ENCODE data around the gene NTSR1. TPM values are rescaled to one million over a fixed set of nuclear protein-coding genes. Genes with fewer than 3 reads are reported as not detected.

Gene NTSR1
- total RNA-seq, 3 donors from 2014 or later (not counting 1 experiment from before 2014, with no cell fraction given), result 0.11 to 0.45 TPM; not detected in 1

GRCh38 chr20:62726716-62727583, 18.3 kb downstream of the NTSR1 start:
- peaks cover 16% of the 10 kb centered on the region for H3K4me1 ChIP-seq (ENCODE audit: control insufficient read depth, insufficient read depth, low read length)
- TF ChIP-seq CTCF (IDR thresholded peaks at IDR 0.05), result no peak
- no peak overlapping the region for H3K4me3 ChIP-seq (ENCODE audit: low read length)
- WGBS (ENCODE audit: insufficient coverage), result 93% methylated on average over 31 of the region's 31 CpGs
- Mint-ChIP-seq H3K4me3 (no peak overlapping the region), H3K27me3 (ENCODE audit: low read depth in 2 of 2) (peaks cover 0 to 4% of the 10 kb centered on the region in 2 donors), H3K4me1 (peaks cover 5 to 11% of the 10 kb centered on the region in 2 donors), H3K27ac (no peak overlapping the region), H3K9me3 (no peaks in the 10 kb centered on the region), H3K36me3 (peaks cover 1% of the 10 kb centered on the region)
- no peaks in the 10 kb centered on the region for H3K36me3 ChIP-seq (ENCODE audit: control insufficient read depth, insufficient read depth, low read length)
- intact Hi-C loops (cut with micrococcal nuclease), result no loop called here
- DNase-seq, result no peak
- no peaks in the 10 kb centered on the region for H3K27me3 ChIP-seq (ENCODE audit: control insufficient read depth, insufficient read depth, low read length)
- ATAC-seq, result no peak
- H3K27ac ChIP-seq (ENCODE audit: low read length), result no peak overlapping the region
- no peaks in the 10 kb centered on the region for H3K9me3 ChIP-seq (ENCODE audit: control insufficient read depth, insufficient read depth, low read length)

GRCh38 chr20:62727584-62728027, 19.0 kb downstream of the NTSR1 start:
- no peak for TF ChIP-seq CTCF (IDR thresholded peaks at IDR 0.05)
- H3K9me3 Mint-ChIP-seq, result no peaks in the 10 kb centered on the region
- H3K4me1 ChIP-seq (ENCODE audit: control insufficient read depth, insufficient read depth, low read length), result peaks cover 16% of the 10 kb centered on the region
- no peak overlapping the region for H3K27ac Mint-ChIP-seq
- ATAC-seq (no peak), DNase-seq (no peak)
- H3K9me3 ChIP-seq (ENCODE audit: control insufficient read depth, insufficient read depth, low read length), result no peaks in the 10 kb centered on the region
- no peak overlapping the region for H3K27ac ChIP-seq (ENCODE audit: low read length)
- 81% methylated on average over 15 of the region's 15 CpGs for WGBS (ENCODE audit: insufficient coverage)
- H3K27me3 ChIP-seq (ENCODE audit: control insufficient read depth, insufficient read depth, low read length), result no peaks in the 10 kb centered on the region
- H3K4me1 Mint-ChIP-seq, result peaks cover 5 to 11% of the 10 kb centered on the region in 2 donors
- no peaks in the 10 kb centered on the region for H3K27me3 Mint-ChIP-seq (ENCODE audit: low read depth in 2 of 2)
- intact Hi-C loops (cut with micrococcal nuclease), result no loop called here
- no peak overlapping the region for H3K4me3 Mint-ChIP-seq
- H3K36me3 Mint-ChIP-seq, result no peaks in the 10 kb centered on the region
- H3K4me3 ChIP-seq (ENCODE audit: low read length), result no peak overlapping the region
- no peaks in the 10 kb centered on the region for H3K36me3 ChIP-seq (ENCODE audit: control insufficient read depth, insufficient read depth, low read length)

DNA sequence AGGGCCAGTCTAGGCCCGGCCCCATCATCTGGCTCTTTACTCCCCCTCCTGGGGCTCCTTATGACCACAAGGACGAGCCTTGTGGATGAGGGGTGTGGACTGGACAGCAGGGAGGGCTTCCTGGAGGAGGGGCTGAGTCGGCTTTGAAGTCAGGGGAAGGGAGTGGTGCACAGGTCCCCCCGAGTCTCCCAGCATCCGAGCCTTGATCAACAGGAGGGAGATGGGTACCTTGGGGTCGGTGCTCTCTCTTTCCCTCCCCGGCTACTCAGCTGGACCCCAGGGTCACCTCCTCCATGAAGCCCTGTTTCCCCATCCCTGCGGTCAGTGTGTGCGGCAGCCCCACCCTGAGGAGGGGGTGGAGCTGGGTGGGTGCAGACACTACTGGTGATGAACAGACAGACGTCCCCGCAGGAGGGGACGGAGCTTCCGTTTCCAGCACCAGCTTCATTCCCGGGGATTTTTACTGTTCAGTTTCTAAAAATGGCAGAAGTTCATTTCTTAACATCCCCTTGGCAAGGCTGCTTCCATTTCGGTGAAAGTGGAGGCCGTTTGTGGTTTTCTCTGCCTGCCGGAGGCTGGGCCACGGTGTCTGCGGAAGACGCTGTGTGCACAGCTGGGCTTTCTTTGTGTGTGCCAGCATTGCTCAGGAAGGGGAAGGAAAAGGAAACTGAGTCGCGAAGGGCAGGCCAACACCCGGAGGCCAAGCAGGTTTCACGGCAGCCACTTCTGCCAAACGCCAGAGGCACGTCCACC, 19.6 kb downstream of the NTSR1 start:
- Histone ChIP-seq H3K4me3 (ENCODE audit: low read length) (no peak overlapping the region), H3K9me3 (ENCODE audit: control insufficient read depth, insufficient read depth, low read length) (no peaks in the 10 kb centered on the region), H3K27me3 (ENCODE audit: control insufficient read depth, insufficient read depth, low read length) (no peaks in the 10 kb centered on the region), H3K4me1 (ENCODE audit: control insufficient read depth, insufficient read depth, low read length) (peaks cover 16% of the 10 kb centered on the region), H3K36me3 (ENCODE audit: control insufficient read depth, insufficient read depth, low read length) (no peaks in the 10 kb centered on the region), H3K27ac (ENCODE audit: low read length) (no peak overlapping the region)
- peak overlapping the region in 1 of 2 donors; percentile 35 for H3K27ac Mint-ChIP-seq
- ATAC-seq, result peak in 2 of 3 donors; percentile 58 to 63
- H3K9me3 Mint-ChIP-seq, result no peaks in the 10 kb centered on the region
- WGBS (ENCODE audit: insufficient coverage), result 37% methylated on average over 25 of the region's 26 CpGs
- TF ChIP-seq CTCF (IDR thresholded peaks at IDR 0.05), result no peak
- H3K27me3 Mint-ChIP-seq (ENCODE audit: low read depth in 2 of 2), result no peaks in the 10 kb centered on the region
- DNase-seq, result peak in 1 of 2 donors; percentile 29
- peak overlapping the region; percentile 63 for H3K4me3 Mint-ChIP-seq
- H3K4me1 Mint-ChIP-seq, result peaks cover 5 to 11% of the 10 kb centered on the region in 2 donors
- intact Hi-C loops (cut with micrococcal nuclease), result no loop called here
- H3K36me3 Mint-ChIP-seq, result no peaks in the 10 kb centered on the region

All from natural killer cell (primary cell).